Spinal cord (tissue), 10 donors: Measurements from ENCODE around the gene TMEM178B. TPM values are rescaled to one million over a fixed set of nuclear protein-coding genes. Genes with fewer than 3 reads are reported as not detected.
A peak's percentile ranks its signal among the peaks of the same experiment; 100 is the strongest.

Experiments
- DNase-seq, 6 donors: peaks; one replicate each; pipeline versions ENCODE4 v3.0.0 to v3.0.0-alpha.2; 2013 to 2015; ENCODE audit warnings: low spot score in 6 of 6, low read depth in 4 of 6
- H3K27ac ChIP-seq: one replicate; pipeline ENCODE4 v1.5.1; 2013; ENCODE audit warnings: low read depth, low read length, control low read depth
- H3K27me3 ChIP-seq: one replicate; pipeline ENCODE4 v1.6.1; 2013; ENCODE audit warnings: low read length; ENCODE audit not compliant: control insufficient read depth, insufficient read depth
- H3K36me3 ChIP-seq: one replicate; pipeline ENCODE4 v1.6.1; 2013; ENCODE audit warnings: low read length; ENCODE audit not compliant: control insufficient read depth, insufficient read depth
- H3K4me1 ChIP-seq: one replicate; pipeline ENCODE4 v1.6.1; 2013; ENCODE audit warnings: low read length; ENCODE audit not compliant: control insufficient read depth, insufficient read depth
- H3K4me3 ChIP-seq: one replicate; pipeline ENCODE4 v1.5.1; 2013; ENCODE audit warnings: low read depth, low read length, control low read depth
- H3K9me3 ChIP-seq: one replicate; pipeline ENCODE4 v1.6.1; 2013; ENCODE audit warnings: low read length; ENCODE audit not compliant: control insufficient read depth, insufficient read depth
- WGBS: methylation state at CpG from one replicate; pipeline ENCODE4 v1.1.5; 2013; ENCODE audit warnings: missing lambda C conversion rate; ENCODE audit not compliant: insufficient coverage; 5-methylcytosine and 5-hydroxymethylcytosine counted together
- polyA plus RNA-seq, 2 donors: library from polyadenylated mRNA; unstranded; fragments of 120-200 nt; gene quantifications; one replicate each; pipeline ENCODE4 v1.2.1, GENCODE V29; 2013; ENCODE audit not compliant: insufficient read length in 2 of 2
- total RNA-seq, 2 donors: library from RNA; depleted of rRNA in 1 of 2; stranded (reverse); fragments of 120-200 nt in 1 of 2; fragments of >200 nt in 1 of 2; gene quantifications; one replicate each; pipeline versions ENCODE4 v1.2.3 to v1.2.4, GENCODE V29; 2013 to 2014
- donor health status: healthy.

Gene TMEM178B
- total and polyA plus RNA-seq, 4 donors, result 24.6 to 71.1 (median 52.1) TPM

- Histone ChIP-seq H3K36me3 (no peaks in the 10 kb centered on the region), H3K27me3 (no peaks in the 10 kb centered on the region), H3K27ac (no peak overlapping the region), H3K4me3 (no peak overlapping the region), H3K9me3 (no peaks in the 10 kb centered on the region), H3K4me1 (peaks cover 4% of the 10 kb centered on the region)
- no peak for DNase-seq
- 94% methylated on average over 2 of the region's 3 CpGs for WGBS
Measured at GRCh38 chr7:141286522-141286921, 212.7 kb downstream of the TMEM178B start.

- Histone ChIP-seq H3K27ac (no peak overlapping the region), H3K27me3 (no peaks in the 10 kb centered on the region), H3K9me3 (no peaks in the 10 kb centered on the region), H3K36me3 (no peaks in the 10 kb centered on the region), H3K4me1 (peaks cover 4% of the 10 kb centered on the region), H3K4me3 (no peak overlapping the region)
- WGBS, result 18% methylated on average over 3 of the region's 5 CpGs
- DNase-seq, result no peak
Measured at GRCh38 chr7:141287936-141288335, 214.1 kb downstream of the TMEM178B start.

- Histone ChIP-seq H3K4me1 (peaks cover 4% of the 10 kb centered on the region), H3K27ac (no peak overlapping the region), H3K9me3 (no peaks in the 10 kb centered on the region), H3K4me3 (no peak overlapping the region), H3K36me3 (no peaks in the 10 kb centered on the region), H3K27me3 (no peaks in the 10 kb centered on the region)
- 86% methylated on average over 7 of the region's 7 CpGs for WGBS
- DNase-seq, result peak in 1 of 6 donors; percentile 30
Measured at GRCh38 chr7:141288626-141289025, 214.8 kb downstream of the TMEM178B start.

GRCh38 chr7:141290365-141290764 is 216.5 kb downstream of the TMEM178B start:
- Histone ChIP-seq H3K27ac (no peak overlapping the region), H3K9me3 (no peaks in the 10 kb centered on the region), H3K4me1 (peaks cover 4% of the 10 kb centered on the region), H3K36me3 (no peaks in the 10 kb centered on the region), H3K27me3 (no peaks in the 10 kb centered on the region), H3K4me3 (no peak overlapping the region)
- 96% methylated on average over 7 of the region's 8 CpGs for WGBS
- no peak for DNase-seq

GRCh38 chr7:141290973-141291372 is 217.1 kb downstream of the TMEM178B start:
- no peak overlapping the region for H3K27ac ChIP-seq

GRCh38 chr7:141291541-141291940 is 217.7 kb downstream of the TMEM178B start:
- Histone ChIP-seq H3K27me3 (no peaks in the 10 kb centered on the region), H3K4me3 (no peak overlapping the region), H3K27ac (no peak overlapping the region), H3K36me3 (no peaks in the 10 kb centered on the region), H3K4me1 (peaks cover 4% of the 10 kb centered on the region), H3K9me3 (no peaks in the 10 kb centered on the region)
- DNase-seq, result no peak
- no CpG with 5 or more reads among the region's 2 CpGs for WGBS

More at GRCh38 chr7:141290973-141291372, 217.1 kb downstream of the TMEM178B start:
- no peaks in the 10 kb centered on the region for H3K27me3 ChIP-seq
- H3K4me1 ChIP-seq, result peaks cover 4% of the 10 kb centered on the region
- no peaks in the 10 kb centered on the region for H3K9me3 ChIP-seq
- no peaks in the 10 kb centered on the region for H3K36me3 ChIP-seq
- 100% methylated on average over 1 of the region's 7 CpGs for WGBS
- DNase-seq, result peak in 1 of 6 donors; percentile 57
- no peak overlapping the region for H3K4me3 ChIP-seq

GRCh38 chr7:141294143-141294829 is 220.4 kb downstream of the TMEM178B start:
- Histone ChIP-seq H3K27ac (no peak overlapping the region), H3K4me1 (no peaks in the 10 kb centered on the region), H3K27me3 (no peaks in the 10 kb centered on the region), H3K4me3 (no peak overlapping the region), H3K9me3 (no peaks in the 10 kb centered on the region), H3K36me3 (no peaks in the 10 kb centered on the region)
- WGBS, result 40% methylated on average over 1 of the region's 2 CpGs
- DNase-seq, result no peak

- Histone ChIP-seq H3K4me3 (no peak overlapping the region), H3K27me3 (no peaks in the 10 kb centered on the region), H3K36me3 (no peaks in the 10 kb centered on the region), H3K27ac (no peak overlapping the region), H3K9me3 (no peaks in the 10 kb centered on the region), H3K4me1 (no peaks in the 10 kb centered on the region)
- no peak for DNase-seq
- WGBS, result 100% methylated on average over 1 of the region's 2 CpGs
Measured at GRCh38 chr7:141295367-141295895, 221.6 kb downstream of the TMEM178B start.

- no peaks in the 10 kb centered on the region for H3K36me3 ChIP-seq
- H3K9me3 ChIP-seq, result no peaks in the 10 kb centered on the region
- H3K27me3 ChIP-seq, result no peaks in the 10 kb centered on the region
- H3K27ac ChIP-seq, result no peak overlapping the region
- no peak for DNase-seq
- H3K4me1 ChIP-seq, result peaks cover 4% of the 10 kb centered on the region
- WGBS, result no CpG with 5 or more reads among the region's 2 CpGs
- H3K4me3 ChIP-seq, result no peak overlapping the region
Measured at GRCh38 chr7:141300816-141301215, 227.0 kb downstream of the TMEM178B start.

GRCh38 chr7:141301544-141301943 is 227.7 kb downstream of the TMEM178B start:
- peaks cover 4% of the 10 kb centered on the region for H3K4me1 ChIP-seq
- no peak overlapping the region for H3K27ac ChIP-seq
- no peaks in the 10 kb centered on the region for H3K36me3 ChIP-seq
- H3K9me3 ChIP-seq, result no peaks in the 10 kb centered on the region
- no peak overlapping the region for H3K4me3 ChIP-seq
- WGBS, result 79% methylated on average over 6 of the region's 8 CpGs
- no peaks in the 10 kb centered on the region for H3K27me3 ChIP-seq
- DNase-seq, result no peak
